ENCODE data around the gene TTYH3. TPM values are rescaled to one million over a fixed set of nuclear protein-coding genes. Genes with fewer than 3 reads are reported as not detected.

TTYH3 gene
- total and polyA plus RNA-seq, 2 donors (not counting 1 experiment from before 2014, with no cell fraction given) = 17.4 to 19.7 TPM

DNA sequence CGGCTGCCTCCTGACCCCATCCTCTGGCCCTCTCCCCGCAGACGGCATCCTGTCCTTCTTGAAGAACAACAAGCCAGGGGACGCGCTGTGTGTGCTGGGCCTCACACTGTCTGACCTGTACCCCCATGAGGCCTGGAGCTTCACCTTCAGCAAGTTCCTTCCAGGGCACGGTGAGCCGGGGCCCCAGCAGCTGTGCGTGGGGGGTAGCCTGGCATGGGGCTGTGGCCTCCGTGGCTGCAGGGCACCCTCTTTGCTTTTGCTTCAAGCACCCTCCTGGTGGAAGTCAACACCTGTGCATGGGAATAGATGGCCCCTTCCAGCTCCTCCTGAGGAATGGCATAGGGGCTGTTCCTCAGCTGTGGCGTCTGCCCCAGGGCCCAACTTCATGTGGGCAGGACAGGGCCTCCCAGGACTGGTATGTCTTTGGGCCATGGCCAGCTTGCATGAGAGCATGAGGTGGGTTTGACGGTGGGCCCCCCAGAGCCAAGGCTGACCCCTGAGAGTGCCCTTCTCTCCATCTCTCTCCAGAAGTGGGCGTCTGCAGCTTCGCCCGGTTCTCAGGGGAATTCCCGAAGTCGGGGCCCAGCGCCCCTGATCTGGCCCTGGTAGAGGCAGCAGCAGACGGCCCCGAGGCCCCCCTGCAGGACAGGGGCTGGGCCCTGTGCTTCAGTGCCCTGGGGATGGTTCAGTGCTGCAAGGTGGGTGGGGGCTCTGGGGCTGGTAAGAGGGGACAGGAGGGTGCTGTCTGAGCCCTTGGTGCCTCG is 76.9 kb downstream of the TTYH3 start:
- Histone ChIP-seq H3K4me2 (ENCODE audit: extremely low read depth, insufficient read depth, low read length) (no peak overlapping the region), H3K9ac (ENCODE audit: insufficient read depth, low read length) (no peak overlapping the region), H3K27ac (ENCODE audit: insufficient read depth, low read length) (no peak overlapping the region), H3K27me3 (ENCODE audit: control insufficient read depth, insufficient read depth, low read length) (no peaks in the 10 kb centered on the region), H3K9me3 (ENCODE audit: control insufficient read depth, insufficient read depth, low read depth, low read length) (no peaks in the 10 kb centered on the region), H3K4me1 (ENCODE audit: control insufficient read depth, extremely low read depth, insufficient read depth, low read length) (peaks cover 2% of the 10 kb centered on the region), H3K79me2 (ENCODE audit: control insufficient read depth, insufficient read depth, low read length) (no peaks in the 10 kb centered on the region), H4K20me1 (ENCODE audit: control insufficient read depth, extremely low read depth, insufficient read depth, low read length) (no peaks in the 10 kb centered on the region), H3K36me3 (ENCODE audit: control insufficient read depth, insufficient read depth, low read length) (no peaks in the 10 kb centered on the region), H2AFZ (ENCODE audit: low read length) (no peak overlapping the region), H3K4me3 (replicated peaks in 1 of 4; ENCODE audit: control extremely low read depth in 1 of 4, insufficient read depth in 1 of 4, low read depth in 3 of 4, low read length in 4 of 4) (no peak overlapping the region)
- no peak for TF ChIP-seq EZH2 (IDR thresholded peaks at IDR 0.05; ENCODE audit: low read length, missing control alignments)
- TF ChIP-seq, protein P1, sequence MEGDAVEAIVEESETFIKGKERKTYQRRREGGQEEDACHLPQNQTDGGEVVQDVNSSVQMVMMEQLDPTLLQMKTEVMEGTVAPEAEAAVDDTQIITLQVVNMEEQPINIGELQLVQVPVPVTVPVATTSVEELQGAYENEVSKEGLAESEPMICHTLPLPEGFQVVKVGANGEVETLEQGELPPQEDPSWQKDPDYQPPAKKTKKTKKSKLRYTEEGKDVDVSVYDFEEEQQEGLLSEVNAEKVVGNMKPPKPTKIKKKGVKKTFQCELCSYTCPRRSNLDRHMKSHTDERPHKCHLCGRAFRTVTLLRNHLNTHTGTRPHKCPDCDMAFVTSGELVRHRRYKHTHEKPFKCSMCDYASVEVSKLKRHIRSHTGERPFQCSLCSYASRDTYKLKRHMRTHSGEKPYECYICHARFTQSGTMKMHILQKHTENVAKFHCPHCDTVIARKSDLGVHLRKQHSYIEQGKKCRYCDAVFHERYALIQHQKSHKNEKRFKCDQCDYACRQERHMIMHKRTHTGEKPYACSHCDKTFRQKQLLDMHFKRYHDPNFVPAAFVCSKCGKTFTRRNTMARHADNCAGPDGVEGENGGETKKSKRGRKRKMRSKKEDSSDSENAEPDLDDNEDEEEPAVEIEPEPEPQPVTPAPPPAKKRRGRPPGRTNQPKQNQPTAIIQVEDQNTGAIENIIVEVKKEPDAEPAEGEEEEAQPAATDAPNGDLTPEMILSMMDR (conservative IDR thresholded peaks at IDR 0.05 in 1 of 2, IDR thresholded peaks at IDR 0.05 in 1 of 2; ENCODE audit: low read depth in 1 of 2, low read length in 2 of 2) = no peak
- no peak for DNase-seq (ENCODE audit: low read depth in 2 of 2)

DNA sequence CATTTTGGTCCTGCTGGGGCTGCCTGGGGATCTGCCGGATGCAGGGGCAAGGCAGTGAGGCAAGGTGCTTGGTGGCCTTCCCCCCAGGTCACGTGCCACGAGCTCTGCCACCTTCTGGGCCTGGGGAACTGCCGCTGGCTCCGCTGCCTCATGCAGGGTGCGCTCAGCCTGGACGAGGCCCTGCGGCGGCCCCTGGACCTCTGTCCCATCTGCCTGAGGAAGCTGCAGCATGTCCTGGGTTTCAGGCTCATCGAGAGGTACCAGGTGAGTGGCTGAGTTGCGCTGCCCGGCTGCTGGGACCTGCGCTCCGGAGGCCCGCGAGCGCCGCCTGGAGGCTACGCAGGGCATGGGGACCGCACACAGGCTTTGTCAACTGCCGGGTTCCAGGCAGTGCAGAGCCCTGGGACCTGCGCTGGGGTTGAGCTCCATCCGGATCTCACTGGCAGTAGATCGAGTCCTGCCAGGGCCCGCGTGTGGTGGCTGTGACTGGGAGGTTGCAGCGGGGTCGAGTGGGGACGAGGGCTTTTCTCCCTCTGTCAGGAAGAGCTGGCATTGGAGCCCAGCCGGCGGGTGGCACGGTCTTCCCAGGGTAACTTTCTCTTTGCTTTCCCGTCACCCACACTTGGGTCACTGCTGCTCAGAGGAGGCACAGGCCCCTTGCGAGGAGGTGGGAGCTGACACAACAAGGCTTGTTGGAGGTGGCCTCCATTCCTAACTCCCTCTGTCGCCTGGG is 77.9 kb downstream of the TTYH3 start:
- H3K4me2 ChIP-seq (ENCODE audit: extremely low read depth, insufficient read depth, low read length) = no peak overlapping the region

GRCh38 chr7:2710286-2710655 is 78.5 kb downstream of the TTYH3 start:
- no peak overlapping the region for H2AFZ ChIP-seq (ENCODE audit: low read length)
- no peaks in the 10 kb centered on the region for H3K36me3 ChIP-seq (ENCODE audit: control insufficient read depth, insufficient read depth, low read length)
- no peak overlapping the region for H3K27ac ChIP-seq (ENCODE audit: insufficient read depth, low read length)
- H3K4me3 ChIP-seq (replicated peaks in 1 of 4; ENCODE audit: control extremely low read depth in 1 of 4, insufficient read depth in 1 of 4, low read depth in 3 of 4, low read length in 4 of 4) = no peak overlapping the region
- no peaks in the 10 kb centered on the region for H4K20me1 ChIP-seq (ENCODE audit: control insufficient read depth, extremely low read depth, insufficient read depth, low read length)
- no peak overlapping the region for H3K9ac ChIP-seq (ENCODE audit: insufficient read depth, low read length)
- TF ChIP-seq EZH2 (IDR thresholded peaks at IDR 0.05; ENCODE audit: low read length, missing control alignments) = no peak
- TF ChIP-seq, protein P1 (conservative IDR thresholded peaks at IDR 0.05 in 1 of 2, IDR thresholded peaks at IDR 0.05 in 1 of 2; ENCODE audit: low read depth in 1 of 2, low read length in 2 of 2) = no peak
- H3K9me3 ChIP-seq (ENCODE audit: control insufficient read depth, insufficient read depth, low read depth, low read length) = no peaks in the 10 kb centered on the region
- no peak overlapping the region for H3K4me2 ChIP-seq (ENCODE audit: extremely low read depth, insufficient read depth, low read length)
- no peak for DNase-seq (ENCODE audit: low read depth in 2 of 2)
- H3K79me2 ChIP-seq (ENCODE audit: control insufficient read depth, insufficient read depth, low read length) = no peaks in the 10 kb centered on the region
- H3K27me3 ChIP-seq (ENCODE audit: control insufficient read depth, insufficient read depth, low read length) = no peaks in the 10 kb centered on the region
- H3K4me1 ChIP-seq (ENCODE audit: control insufficient read depth, extremely low read depth, insufficient read depth, low read length) = peaks cover 2% of the 10 kb centered on the region

More for the DNA sequence above, 77.9 kb downstream of the TTYH3 start:
- peaks cover 2% of the 10 kb centered on the region for H3K4me1 ChIP-seq (ENCODE audit: control insufficient read depth, extremely low read depth, insufficient read depth, low read length)
- no peak for TF ChIP-seq EZH2 (IDR thresholded peaks at IDR 0.05; ENCODE audit: low read length, missing control alignments)
- TF ChIP-seq, protein P1 (conservative IDR thresholded peaks at IDR 0.05 in 1 of 2, IDR thresholded peaks at IDR 0.05 in 1 of 2; ENCODE audit: low read depth in 1 of 2, low read length in 2 of 2) = peak; percentile 54 to 85
- H3K27ac ChIP-seq (ENCODE audit: insufficient read depth, low read length) = no peak overlapping the region
- no peaks in the 10 kb centered on the region for H3K9me3 ChIP-seq (ENCODE audit: control insufficient read depth, insufficient read depth, low read depth, low read length)
- no peaks in the 10 kb centered on the region for H3K79me2 ChIP-seq (ENCODE audit: control insufficient read depth, insufficient read depth, low read length)
- no peaks in the 10 kb centered on the region for H3K27me3 ChIP-seq (ENCODE audit: control insufficient read depth, insufficient read depth, low read length)
- H3K4me3 ChIP-seq (replicated peaks in 1 of 4; ENCODE audit: control extremely low read depth in 1 of 4, insufficient read depth in 1 of 4, low read depth in 3 of 4, low read length in 4 of 4) = no peak overlapping the region
- H3K36me3 ChIP-seq (ENCODE audit: control insufficient read depth, insufficient read depth, low read length) = no peaks in the 10 kb centered on the region
- no peak overlapping the region for H3K9ac ChIP-seq (ENCODE audit: insufficient read depth, low read length)
- no peak overlapping the region for H2AFZ ChIP-seq (ENCODE audit: low read length)
- peak in 1 of 2 donors; percentile 40 for DNase-seq (ENCODE audit: low read depth in 2 of 2)
- H4K20me1 ChIP-seq (ENCODE audit: control insufficient read depth, extremely low read depth, insufficient read depth, low read length) = no peaks in the 10 kb centered on the region

Data from fibroblast of lung (primary cell).